ENCODE data around the gene CCNK. TPM values are rescaled to one million over a fixed set of nuclear protein-coding genes. Genes with fewer than 3 reads are reported as not detected.

The CCNK gene
- total RNA-seq, 2 donors from 2014 or later: 22.6 to 42.2 TPM

- no peak overlapping the region for H3K27ac ChIP-seq
- peaks cover 11% of the 10 kb centered on the region for H3K36me3 ChIP-seq
- ATAC-seq (ENCODE audit: insufficient number of reproducible peaks, low FRiP score, low read depth) (no peak), DNase-seq (ENCODE audit: low spot score) (no peak)
- TF ChIP-seq CTCF (IDR thresholded peaks at IDR 0.05): no peak
- H3K4me3 ChIP-seq: no peak overlapping the region
- H3K27me3 ChIP-seq (replicated peaks; ENCODE audit: insufficient read depth): no peaks in the 10 kb centered on the region
- H3K4me1 ChIP-seq (ENCODE audit: control insufficient read depth in 1 of 2, low read depth in 2 of 2): peaks cover 0 to 7% of the 10 kb centered on the region in 2 donors
- no peaks in the 10 kb centered on the region for H3K9me3 ChIP-seq
Measured at GRCh38 chr14:99465288-99465687, 15.9 kb upstream of the CCNK start.

DNA sequence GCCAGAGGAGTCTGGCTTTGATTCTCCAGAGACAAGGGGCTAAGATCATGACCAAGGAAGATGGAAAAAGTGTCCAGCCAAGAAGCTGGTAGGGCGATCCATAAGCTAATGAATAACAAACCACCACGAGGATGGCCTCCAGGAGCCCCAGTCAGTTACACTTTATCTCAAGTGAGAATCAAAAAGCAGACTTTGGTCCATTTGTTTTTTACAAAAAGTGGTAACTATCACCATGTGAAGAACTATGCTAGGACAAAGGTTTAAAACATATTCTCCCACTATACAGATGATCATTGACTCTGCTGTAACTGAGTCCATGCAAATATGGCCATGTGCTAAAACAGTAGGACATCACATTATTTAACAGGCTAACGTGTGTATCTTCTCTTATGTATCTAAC lies 14.5 kb upstream of the CCNK start:
- H3K27me3 ChIP-seq (replicated peaks; ENCODE audit: insufficient read depth): no peaks in the 10 kb centered on the region
- ATAC-seq (ENCODE audit: insufficient number of reproducible peaks, low FRiP score, low read depth): no peak

DNA sequence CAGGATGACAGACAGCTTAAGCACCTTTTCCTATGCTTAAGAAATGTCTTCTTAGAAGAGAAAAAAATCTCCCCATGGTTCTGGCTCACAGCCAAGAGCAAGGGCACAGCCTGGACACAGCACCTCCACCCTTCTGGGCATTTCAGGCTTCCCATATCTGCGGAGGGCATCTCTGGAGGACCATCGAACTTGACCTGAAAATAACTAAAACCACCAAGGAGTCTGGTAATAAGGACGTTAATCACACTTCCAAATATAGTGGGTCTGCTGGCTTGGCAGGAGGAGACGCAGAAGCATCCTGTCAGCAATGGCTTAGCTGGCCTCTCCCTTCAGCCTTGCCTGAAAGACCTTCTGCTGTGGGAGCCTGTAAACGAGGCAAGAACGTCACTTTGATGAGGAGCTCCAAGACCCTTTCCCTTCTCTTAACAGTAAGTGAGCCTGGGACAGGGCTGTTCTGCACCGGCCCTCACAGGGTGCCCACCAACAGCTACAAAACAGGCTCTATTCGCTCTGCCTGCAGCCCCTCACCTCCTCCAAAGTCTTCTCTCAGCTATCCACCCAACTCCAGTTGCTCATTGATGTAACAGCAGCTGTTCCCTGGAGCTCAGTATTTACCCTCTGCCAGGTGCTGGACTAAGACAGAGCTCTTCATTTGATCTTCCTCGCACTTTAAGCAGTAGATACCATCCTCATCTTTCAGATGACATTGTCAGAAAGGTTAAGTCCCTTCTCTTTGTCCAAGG lies 13.7 kb upstream of the CCNK start:
- Histone ChIP-seq H3K36me3 (peaks cover 8% of the 10 kb centered on the region), H3K4me1 (ENCODE audit: control insufficient read depth in 1 of 2, low read depth in 2 of 2) (peaks cover 0 to 7% of the 10 kb centered on the region in 2 donors), H3K27me3 (replicated peaks; ENCODE audit: insufficient read depth) (no peaks in the 10 kb centered on the region), H3K27ac (no peak overlapping the region), H3K4me3 (no peak overlapping the region), H3K9me3 (no peaks in the 10 kb centered on the region)
- ATAC-seq (ENCODE audit: insufficient number of reproducible peaks, low FRiP score, low read depth) (no peak), DNase-seq (ENCODE audit: low spot score) (no peak)
- no peak for TF ChIP-seq CTCF (IDR thresholded peaks at IDR 0.05)

More for the DNA sequence above, 14.5 kb upstream of the CCNK start:
- peaks cover 0 to 7% of the 10 kb centered on the region in 2 donors for H3K4me1 ChIP-seq (ENCODE audit: control insufficient read depth in 1 of 2, low read depth in 2 of 2)
- DNase-seq (ENCODE audit: low spot score): no peak
- H3K9me3 ChIP-seq: no peaks in the 10 kb centered on the region
- no peak for TF ChIP-seq CTCF (IDR thresholded peaks at IDR 0.05)
- H3K4me3 ChIP-seq: no peak overlapping the region
- H3K36me3 ChIP-seq: peaks cover 8% of the 10 kb centered on the region
- H3K27ac ChIP-seq: no peak overlapping the region

DNA sequence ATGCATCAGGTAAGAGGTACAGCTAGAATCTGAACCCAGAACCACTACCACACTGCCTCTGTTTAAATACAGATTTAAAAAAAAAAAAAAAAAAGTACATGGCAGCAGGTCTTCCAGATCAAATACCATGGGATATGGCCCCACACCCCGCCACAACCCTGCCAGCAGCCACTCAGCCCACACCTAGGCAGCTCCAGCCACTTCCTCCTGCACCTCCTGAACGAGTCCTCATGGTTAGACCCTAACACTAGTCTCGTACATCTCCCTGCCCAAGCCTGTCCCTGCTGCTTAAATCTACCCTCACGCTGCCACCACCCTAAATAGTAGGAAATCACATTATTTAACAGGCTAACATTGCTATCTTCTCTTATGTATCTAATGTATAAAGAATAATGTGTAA lies 13.1 kb upstream of the CCNK start:
- H3K9me3 ChIP-seq: no peaks in the 10 kb centered on the region
- no peak for TF ChIP-seq CTCF (IDR thresholded peaks at IDR 0.05)
- ATAC-seq (ENCODE audit: insufficient number of reproducible peaks, low FRiP score, low read depth): no peak

GRCh38 chr14:99468836-99469592 lies 12.2 kb upstream of the CCNK start:
- H3K4me1 ChIP-seq (ENCODE audit: control insufficient read depth in 1 of 2, low read depth in 2 of 2): peaks cover 0 to 7% of the 10 kb centered on the region in 2 donors
- no peaks in the 10 kb centered on the region for H3K9me3 ChIP-seq
- H3K27me3 ChIP-seq (replicated peaks; ENCODE audit: insufficient read depth): no peaks in the 10 kb centered on the region
- H3K36me3 ChIP-seq: no peaks in the 10 kb centered on the region
- DNase-seq (ENCODE audit: low spot score): no peak
- TF ChIP-seq CTCF (IDR thresholded peaks at IDR 0.05): no peak
- no peak overlapping the region for H3K27ac ChIP-seq
- no peak overlapping the region for H3K4me3 ChIP-seq
- ATAC-seq (ENCODE audit: insufficient number of reproducible peaks, low FRiP score, low read depth): no peak

More for the DNA sequence above, 13.1 kb upstream of the CCNK start:
- Histone ChIP-seq H3K4me1 (ENCODE audit: control insufficient read depth in 1 of 2, low read depth in 2 of 2) (peaks cover 0 to 7% of the 10 kb centered on the region in 2 donors), H3K4me3 (no peak overlapping the region), H3K36me3 (peaks cover 8% of the 10 kb centered on the region), H3K27ac (no peak overlapping the region), H3K27me3 (replicated peaks; ENCODE audit: insufficient read depth) (no peaks in the 10 kb centered on the region)
- no peak for DNase-seq (ENCODE audit: low spot score)
